Measurements from ENCODE around the gene ADAMTS5.

DNA sequence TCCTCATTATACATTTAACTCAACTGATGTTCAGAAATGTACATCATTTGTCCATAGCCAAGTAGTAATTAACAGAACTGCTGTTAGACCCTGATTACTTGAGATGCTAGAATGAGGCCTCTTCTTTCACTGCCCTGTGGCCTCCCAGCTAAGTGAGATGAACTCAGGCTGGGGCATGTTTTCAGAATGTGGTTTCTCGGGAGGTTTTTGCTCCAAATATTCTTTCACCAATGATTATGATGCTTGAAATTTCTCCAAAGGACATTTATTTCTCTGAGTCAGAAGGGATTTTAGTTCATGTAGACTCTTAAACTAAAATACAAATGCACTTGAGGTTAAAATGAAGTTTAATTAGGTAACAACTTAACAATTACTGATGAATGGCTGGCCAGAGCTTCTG is 34.6 kb upstream of the ADAMTS5 start:
- TF ChIP-seq, protein P1, sequence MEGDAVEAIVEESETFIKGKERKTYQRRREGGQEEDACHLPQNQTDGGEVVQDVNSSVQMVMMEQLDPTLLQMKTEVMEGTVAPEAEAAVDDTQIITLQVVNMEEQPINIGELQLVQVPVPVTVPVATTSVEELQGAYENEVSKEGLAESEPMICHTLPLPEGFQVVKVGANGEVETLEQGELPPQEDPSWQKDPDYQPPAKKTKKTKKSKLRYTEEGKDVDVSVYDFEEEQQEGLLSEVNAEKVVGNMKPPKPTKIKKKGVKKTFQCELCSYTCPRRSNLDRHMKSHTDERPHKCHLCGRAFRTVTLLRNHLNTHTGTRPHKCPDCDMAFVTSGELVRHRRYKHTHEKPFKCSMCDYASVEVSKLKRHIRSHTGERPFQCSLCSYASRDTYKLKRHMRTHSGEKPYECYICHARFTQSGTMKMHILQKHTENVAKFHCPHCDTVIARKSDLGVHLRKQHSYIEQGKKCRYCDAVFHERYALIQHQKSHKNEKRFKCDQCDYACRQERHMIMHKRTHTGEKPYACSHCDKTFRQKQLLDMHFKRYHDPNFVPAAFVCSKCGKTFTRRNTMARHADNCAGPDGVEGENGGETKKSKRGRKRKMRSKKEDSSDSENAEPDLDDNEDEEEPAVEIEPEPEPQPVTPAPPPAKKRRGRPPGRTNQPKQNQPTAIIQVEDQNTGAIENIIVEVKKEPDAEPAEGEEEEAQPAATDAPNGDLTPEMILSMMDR (IDR thresholded peaks at IDR 0.05) = no peak
- no peak for TF ChIP-seq POLR2A (IDR thresholded peaks at IDR 0.05)
